H1 (cell line): ENCODE measurements around the gene ARID5B. TPM values are rescaled to one million over a fixed set of nuclear protein-coding genes. Genes with fewer than 3 reads are reported as not detected.

Experiments
- CTCF ChIA-PET: fragments of 300-600 bp; sonication (Branson Sonifier 250); formaldehyde crosslinking; loops from one replicate; lab custom pipeline; 2021; ENCODE audit not compliant: partially characterized antibody; lab: Charles Lee
- POLR2A ChIA-PET: fragments of 300-600 bp; sonication (Branson Sonifier 250); formaldehyde crosslinking; loops from one replicate; lab custom pipeline; 2021; ENCODE audit warnings: inconsistent platforms; ENCODE audit not compliant: partially characterized antibody; lab: Charles Lee
- DNase-seq, 2 experiments: peaks; one replicate each; pipeline versions ENCODE4 v3.0.0 to v3.0.0-alpha.2; 2010 to 2022; ENCODE audit warnings: low spot score in 2 of 2, low read depth in 1 of 2, mixed read lengths in 1 of 2
- FAIRE-seq: peaks from 2 replicates; lab custom pipeline; 2011; peaks lifted over from hg19 to GRCh38; lab: Jason Lieb, UNC
- H2AFZ ChIP-seq: 2 replicates; pipeline ENCODE4 v1.8.1; 2012; ENCODE audit warnings: low read length, inconsistent platforms
- H2AK5ac ChIP-seq: 2 replicates; pipeline ENCODE4 v1.6.1; 2013; ENCODE audit warnings: low read depth, low read length
- H2BK120ac ChIP-seq: replicated peaks from 2 replicates; pipeline ENCODE3; 2013; ENCODE audit warnings: low read depth, low read length, inconsistent platforms
- H2BK12ac ChIP-seq: 2 replicates; pipeline ENCODE4 v1.6.1; 2013; ENCODE audit warnings: low read depth, low read length
- H2BK15ac ChIP-seq: 2 replicates; pipeline ENCODE4 v1.6.1; 2013; ENCODE audit warnings: low read length
- H2BK20ac ChIP-seq: 2 replicates; pipeline ENCODE4 v1.6.1; 2013; ENCODE audit warnings: low read length
- H2BK5ac ChIP-seq: 2 replicates; pipeline ENCODE4 v1.6.1; 2013; ENCODE audit warnings: low read depth, low read length
- H3K14ac ChIP-seq: 2 replicates; pipeline ENCODE4 v1.6.1; 2013; ENCODE audit warnings: inconsistent platforms; ENCODE audit not compliant: insufficient read length
- H3K18ac ChIP-seq: 2 replicates; pipeline ENCODE4 v1.6.1; 2013; ENCODE audit warnings: low read length; ENCODE audit errors: extremely low read depth
- H3K23ac ChIP-seq: 2 replicates; pipeline ENCODE4 v1.6.1; 2013; ENCODE audit warnings: inconsistent platforms; ENCODE audit not compliant: insufficient read length
- H3K23me2 ChIP-seq: 2 replicates; pipeline ENCODE4 v1.6.1; 2013; ENCODE audit warnings: low read depth, low read length
- H3K27ac ChIP-seq: 2 replicates; pipeline ENCODE4 v1.6.1; 2011; ENCODE audit warnings: low read depth, low read length, inconsistent platforms
- H3K27me3 ChIP-seq, 4 experiments: replicated peaks in 1 of 4; 1 replicate in 1 of 4; 2 replicates in 3 of 4; pipeline versions ENCODE4 v1.6.1 to v1.8.1; 2011 to 2013; ENCODE audit warnings: low read length in 3 of 4, mild to moderate bottlenecking in 3 of 4, inconsistent platforms in 2 of 4, mixed read lengths in 2 of 4, moderate library complexity in 1 of 4; ENCODE audit not compliant: control insufficient read depth in 3 of 4, insufficient read depth in 3 of 4; ENCODE audit errors: extremely low read depth in 1 of 4
- H3K36me3 ChIP-seq, 4 experiments: 2 replicates each; pipeline versions ENCODE4 v1.6.1 to v1.8.1; 2011 to 2013; ENCODE audit warnings: mild to moderate bottlenecking in 4 of 4, low read length in 3 of 4, moderate library complexity in 2 of 4, control low read depth in 1 of 4, inconsistent platforms in 1 of 4; ENCODE audit not compliant: insufficient read depth in 4 of 4, control insufficient read depth in 2 of 4
- H3K4ac ChIP-seq: replicated peaks from 2 replicates; pipeline ENCODE3; 2013; ENCODE audit warnings: low read length, low read depth, mixed read lengths, inconsistent platforms; ENCODE audit not compliant: insufficient read length
- H3K4me1 ChIP-seq, 4 experiments: replicated peaks in 1 of 4; 1 replicate in 1 of 4; 2 replicates in 3 of 4; pipeline versions ENCODE4 v1.6.1 to v1.8.1; 2011 to 2013; ENCODE audit warnings: low read length in 3 of 4, inconsistent platforms in 2 of 4, mixed read lengths in 1 of 4; ENCODE audit not compliant: insufficient read depth in 4 of 4, control insufficient read depth in 3 of 4
- H3K4me2 ChIP-seq, 2 experiments: 2 replicates each; pipeline versions ENCODE4 v1.6.1 to v1.8.1; 2011 to 2013; ENCODE audit warnings: low read depth in 2 of 2, low read length in 2 of 2, control low read depth in 1 of 2, inconsistent platforms in 1 of 2, mild to moderate bottlenecking in 1 of 2; ENCODE audit not compliant: insufficient read depth in 1 of 2
- H3K4me3 ChIP-seq, 4 experiments: fragments of 200-600, 300-600 bp in 1 of 4; sonication (generic), shearing (Covaris generic), sonication (Bioruptor Twin) in 1 of 4; 2 replicates each; pipeline versions ENCODE4 v1.5.1 to v1.8.1; 2011 to 2016; ENCODE audit warnings: low read length in 4 of 4, low read depth in 3 of 4, control low read depth in 2 of 4, inconsistent platforms in 2 of 4, mild to moderate bottlenecking in 2 of 4, mixed read lengths in 1 of 4, moderate library complexity in 1 of 4; ENCODE audit not compliant: insufficient read depth in 2 of 4; ENCODE audit errors: extremely low read depth in 1 of 4
- H3K56ac ChIP-seq: replicated peaks from 2 replicates; pipeline ENCODE3; 2013; ENCODE audit warnings: low read depth, mild to moderate bottlenecking, mixed read lengths, low read length, inconsistent platforms; ENCODE audit not compliant: insufficient read length
- H3K79me1 ChIP-seq: 2 replicates; pipeline ENCODE4 v1.6.1; 2013; ENCODE audit warnings: low read depth, low read length, control low read depth
- H3K79me2 ChIP-seq, 2 experiments: 2 replicates each; pipeline versions ENCODE4 v1.6.1 to v1.8.1; 2012 to 2013; ENCODE audit warnings: low read length in 2 of 2, mild to moderate bottlenecking in 2 of 2, inconsistent platforms in 1 of 2; ENCODE audit not compliant: insufficient read depth in 2 of 2, control insufficient read depth in 1 of 2
- H3K9ac ChIP-seq, 4 experiments: replicated peaks in 1 of 4; 1 replicate in 1 of 4; 2 replicates in 3 of 4; pipeline versions ENCODE4 v1.6.1 to v1.8.1; 2011 to 2013; ENCODE audit warnings: low read depth in 3 of 4, low read length in 3 of 4, control low read depth in 2 of 4, mild to moderate bottlenecking in 2 of 4, moderate library complexity in 2 of 4, inconsistent platforms in 1 of 4; ENCODE audit errors: extremely low read depth in 1 of 4
- H3K9me3 ChIP-seq, 2 experiments: 2 replicates each; pipeline versions ENCODE4 v1.6.1 to v1.8.1; 2012 to 2013; ENCODE audit warnings: mild to moderate bottlenecking in 2 of 2, moderate library complexity in 2 of 2, control low read depth in 1 of 2, inconsistent platforms in 1 of 2, low read depth in 1 of 2, low read length in 1 of 2, mixed read lengths in 1 of 2; ENCODE audit not compliant: insufficient read depth in 2 of 2
- H4K20me1 ChIP-seq, 2 experiments: replicated peaks in 1 of 2; 2 replicates each; pipeline versions ENCODE3 to v1.8.1; 2011 to 2013; ENCODE audit warnings: inconsistent platforms in 2 of 2, low read length in 2 of 2, mild to moderate bottlenecking in 1 of 2; ENCODE audit not compliant: insufficient read depth in 2 of 2, control insufficient read depth in 1 of 2
- H4K5ac ChIP-seq: 2 replicates; pipeline ENCODE4 v1.6.1; 2013; ENCODE audit warnings: low read length, low read depth, mixed read lengths, inconsistent platforms; ENCODE audit not compliant: insufficient read length
- H4K8ac ChIP-seq: 2 replicates; pipeline ENCODE4 v1.8.0; 2013; ENCODE audit warnings: mild to moderate bottlenecking, moderate library complexity, low read length, inconsistent platforms; ENCODE audit not compliant: insufficient read depth; ENCODE audit errors: extremely low read depth
- H4K91ac ChIP-seq: replicated peaks from 2 replicates; pipeline ENCODE3; 2013; ENCODE audit warnings: low read length, mixed read lengths, inconsistent platforms; ENCODE audit not compliant: insufficient read length
- POLR2AphosphoS5 ChIP-seq: IDR thresholded peaks from 2 replicates; pipeline ENCODE4 v1.6.1; 2011; ENCODE audit warnings: low read depth, low read length
- RFX5 ChIP-seq: IDR thresholded peaks from 2 replicates; pipeline ENCODE4 v1.6.1; 2011; ENCODE audit warnings: low read depth, low read length, improper control_type of control experiment, borderline replicate concordance
- SIRT6 ChIP-seq: IDR thresholded peaks from one replicate; pipeline ENCODE4 v1.7.1; 2012; ENCODE audit warnings: low read length, inconsistent platforms
- SP1 ChIP-seq: IDR thresholded peaks from 2 replicates; pipeline ENCODE4 v1.6.1; 2011; ENCODE audit warnings: low read depth, low read length
- TBP ChIP-seq: IDR thresholded peaks from 2 replicates; pipeline ENCODE4 v1.6.1; 2011; ENCODE audit warnings: low read depth, low read length, improper control_type of control experiment
- WGBS, 2 experiments: shearing (Covaris generic) in 1 of 2; methylation state at CpG; one replicate each; pipeline versions ENCODE4 v1.1.6 to v1.1.7; 2013 to 2015; ENCODE audit warnings: low lambda C conversion rate in 2 of 2, mixed read lengths in 2 of 2, inconsistent platforms in 1 of 2, low coverage in 1 of 2, missing lambda C conversion rate in 1 of 2; ENCODE audit not compliant: insufficient replicate concordance in 2 of 2, insufficient coverage in 1 of 2, insufficient read length in 1 of 2; ENCODE audit errors: extremely low coverage in 1 of 2, missing lambda C conversion rate in 1 of 2; 5-methylcytosine and 5-hydroxymethylcytosine counted together
- polyA plus RNA-seq, 7 experiments: library from polyadenylated mRNA; depleted of rRNA in 3 of 7; stranded (reverse) in 5 of 7; unstranded in 2 of 7; fragments of >200 nt in 5 of 7; fragments of 200-250 nt in 2 of 7; gene quantifications; 1 replicate in 5 of 7; 2 replicates in 1 of 7; 4 replicates in 1 of 7; pipeline versions ENCODE4 v1.2.1 to v1.2.3, GENCODE V29; 2011 to 2013; ENCODE audit warnings: missing spikeins in 2 of 7, mixed read lengths in 2 of 7
- total RNA-seq: library from RNA; stranded (reverse); fragmentation: NEBNext Ultra II Directional; extraction: Animal tissue kit (Norgen Biotek cat#: 25700); gene quantifications from 2 replicates; pipeline ENCODE4 v1.2.1, GENCODE V29; 2021

Gene ARID5B
- total and polyA plus RNA-seq, 2 of the 8 experiments (the other 6 are each of a cell fraction or from before 2014, with no cell fraction given): 0.21 to 1.1 TPM

GRCh38 chr10:61951144-61951483, 49.6 kb downstream of the ARID5B start:
- H3K27me3 ChIP-seq: no peaks in the 10 kb centered on the region
- H4K8ac ChIP-seq: no peak overlapping the region
- H3K14ac ChIP-seq: no peak overlapping the region
- no peak overlapping the region for H3K56ac ChIP-seq
- no peak for DNase-seq
- no peak overlapping the region for H2BK15ac ChIP-seq
- no peak overlapping the region for H3K9ac ChIP-seq
- no peak overlapping the region for H4K91ac ChIP-seq
- H3K79me1 ChIP-seq: no peaks in the 10 kb centered on the region
- no peaks in the 10 kb centered on the region; a peak in 1 of 4 replicates for H3K9me3 ChIP-seq
- no peak overlapping the region for H3K4ac ChIP-seq
- H2BK5ac ChIP-seq: no peak overlapping the region
- no peak overlapping the region for H3K23ac ChIP-seq
- TF ChIP-seq SP1 (no peak), TBP (no peak), POLR2AphosphoS5 (no peak), SIRT6 (no peak), RFX5 (no peak)
- TF ChIP-seq, all 59 proteins: peak for 0
- no peaks in the 10 kb centered on the region for H3K79me2 ChIP-seq
- 78% methylated on average over 3 of the region's 3 CpGs; no CpG with 5 or more reads in 1 of the 2 experiments for WGBS, 2 experiments
- CTCF ChIA-PET: interaction anchor here (1.4 to 1.5 kb wide), 2 partner anchors 16 to 28 kb away, joined by 3 read pairs; no protein-coding TSS in a partner anchor
- H4K5ac ChIP-seq: no peak overlapping the region
- no peak overlapping the region for H3K18ac ChIP-seq
- H3K27ac ChIP-seq: no peak overlapping the region
- no peaks in the 10 kb centered on the region; the same call in 1 of the 2 replicates for H3K23me2 ChIP-seq
- no peak overlapping the region for H2AFZ ChIP-seq
- no peak overlapping the region for H2BK120ac ChIP-seq
- H3K4me3 ChIP-seq: no peak overlapping the region
- H2BK20ac ChIP-seq: no peak overlapping the region
- H4K20me1 ChIP-seq: no peaks in the 10 kb centered on the region
- no peaks in the 10 kb centered on the region for H3K4me1 ChIP-seq
- no peak overlapping the region for H2BK12ac ChIP-seq
- no peak overlapping the region for H2AK5ac ChIP-seq
- H3K36me3 ChIP-seq: no peaks in the 10 kb centered on the region
- FAIRE-seq: no peak
- H3K4me2 ChIP-seq: no peak overlapping the region
- POLR2A ChIA-PET: no interaction called here
